ENCODE measurements around the gene PIAS4. TPM values are rescaled to one million over a fixed set of nuclear protein-coding genes. Genes with fewer than 3 reads are reported as not detected.

PIAS4 gene
- total and polyA plus RNA-seq, 5 experiments from 2014 or later, result 3.2 to 34.9 (median 4.9) TPM

GRCh38 chr19:4042064-4042730 is 34.7 kb downstream of the PIAS4 start:
- H3K4me1 Mint-ChIP-seq, result peaks cover 8 to 26% (median 14%) of the 10 kb centered on the region in 4 donors
- ATAC-seq, result no peak
- no peaks in the 10 kb centered on the region for H3K9me3 Mint-ChIP-seq
- DNase-seq, result no peak
- H3K4me3 Mint-ChIP-seq, result no peak overlapping the region
- POLR2A ChIA-PET, result interaction anchor here (1.0 to 1.2 kb wide), 2 partner anchors 9 to 46 kb away, joined by 3 to 5 read pairs; no protein-coding TSS in a partner anchor
- H3K27ac Mint-ChIP-seq, result peak overlapping the region in 4 of 10 donors; percentile 9 to 59 (median 50)
- peaks cover 0 to 29% (median 0%) of the 10 kb centered on the region in 3 donors for H3K36me3 Mint-ChIP-seq
- no peaks in the 10 kb centered on the region for H3K27me3 Mint-ChIP-seq

DNA sequence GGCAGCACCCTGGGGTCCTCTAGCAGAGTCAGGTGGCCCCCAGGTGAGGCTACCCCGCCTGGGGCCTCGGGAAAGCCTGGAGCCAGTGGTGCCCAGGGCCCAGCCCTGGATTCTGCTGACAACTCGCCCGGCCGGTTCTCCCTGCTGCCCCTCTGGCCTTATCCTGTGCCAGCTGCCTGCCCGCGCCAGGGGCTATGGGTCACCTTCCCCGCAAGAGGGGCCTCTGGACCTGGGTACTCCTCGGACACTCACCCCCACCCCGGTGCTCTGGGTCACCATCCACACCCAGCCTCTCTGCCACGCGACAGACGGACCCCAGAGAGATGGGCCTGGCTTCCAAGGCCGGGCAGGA is 35.2 kb downstream of the PIAS4 start:
- Mint-ChIP-seq H3K36me3 (peaks cover 0 to 31% (median 1%) of the 10 kb centered on the region in 3 donors), H3K27me3 (no peaks in the 10 kb centered on the region), H3K27ac (peak overlapping the region in 5 of 10 donors; percentile 9 to 77 (median 29)), H3K4me3 (no peak overlapping the region), H3K9me3 (no peaks in the 10 kb centered on the region), H3K4me1 (peaks cover 8 to 26% (median 14%) of the 10 kb centered on the region in 4 donors)
- DNase-seq, result no peak
- no peak for ATAC-seq
- POLR2A ChIA-PET, result interaction anchor here (0.7 to 1.2 kb wide), 2 partner anchors 21 to 46 kb away, joined by 3 to 5 read pairs; no protein-coding TSS in a partner anchor

DNA sequence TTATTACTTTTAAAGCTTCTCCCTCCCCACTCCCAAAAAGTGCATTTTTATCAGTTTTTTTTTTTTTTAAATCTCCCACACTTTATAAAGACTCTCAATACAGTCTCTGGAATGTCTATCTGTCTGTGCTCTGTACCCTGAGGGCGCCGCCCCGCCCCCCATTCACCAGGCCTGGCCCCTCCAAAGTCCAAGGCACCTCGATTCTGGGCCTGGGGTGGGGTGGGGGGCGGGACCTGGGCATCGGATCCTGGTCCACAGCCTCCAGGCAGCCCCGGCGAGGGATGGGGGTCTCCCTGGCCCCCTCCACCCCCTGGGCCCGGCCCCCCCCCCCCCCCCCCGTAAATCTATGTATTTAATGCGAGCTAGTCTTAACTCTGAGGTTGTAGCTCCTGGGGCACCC is 35.9 kb downstream of the PIAS4 start:
- POLR2A ChIA-PET, result interaction anchor here (0.7 kb wide), 1 partner anchor 20 kb away, joined by 3 read pairs; no protein-coding TSS in a partner anchor

DNA sequence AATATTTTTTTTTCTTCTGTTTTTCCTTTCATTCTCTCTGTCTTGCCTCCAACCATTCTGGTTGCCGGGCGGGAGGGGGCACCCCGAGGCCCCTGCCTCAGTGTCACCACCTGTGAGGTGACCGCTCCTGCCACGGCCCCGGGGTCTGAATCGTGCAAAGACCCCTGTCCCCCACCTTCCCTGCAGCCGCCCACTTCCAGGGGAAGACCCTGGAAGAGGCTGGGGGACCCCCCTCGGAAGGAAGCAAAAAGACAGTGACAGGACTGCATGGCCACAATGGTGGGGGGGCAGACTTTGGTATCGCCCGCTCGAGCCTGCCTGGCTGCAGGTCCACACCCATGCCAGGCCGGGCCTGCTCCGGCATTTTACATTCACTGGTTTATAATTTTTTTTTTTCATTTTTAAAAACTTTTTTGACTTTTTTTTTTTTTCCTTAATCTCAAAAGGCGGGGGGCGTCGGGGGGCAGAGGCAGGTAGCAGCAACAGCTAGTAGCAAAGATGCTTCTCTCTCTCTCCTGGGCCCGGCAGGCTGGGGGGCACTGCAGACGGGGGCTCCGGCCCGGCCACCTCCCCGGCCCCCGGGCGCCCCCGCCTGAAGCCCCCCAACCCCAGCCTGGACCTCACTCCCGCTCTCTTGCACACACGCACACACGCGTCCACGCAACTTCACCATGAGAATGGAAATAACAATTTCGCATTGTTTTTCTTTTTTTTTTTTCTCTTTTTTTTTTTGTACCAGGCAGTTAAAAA is 36.6 kb downstream of the PIAS4 start:
- Mint-ChIP-seq H3K4me1 (peaks cover 8 to 26% (median 15%) of the 10 kb centered on the region in 4 donors), H3K36me3 (peaks cover 0 to 42% (median 1%) of the 10 kb centered on the region in 3 donors), H3K27ac (peak overlapping the region in 2 of 10 donors; percentile 63 to 97), H3K27me3 (no peaks in the 10 kb centered on the region), H3K9me3 (no peaks in the 10 kb centered on the region), H3K4me3 (no peak overlapping the region)
- ATAC-seq, result no peak
- DNase-seq, result no peak
- POLR2A ChIA-PET, result interaction anchor here (0.7 to 2.2 kb wide), 7 partner anchors 20 to 76 kb away, joined by 3 to 11 read pairs (median 3); partner anchors contain the start of gene ZBTB7A

More for the DNA sequence above, 35.9 kb downstream of the PIAS4 start:
- H3K27me3 Mint-ChIP-seq, result no peaks in the 10 kb centered on the region
- ATAC-seq (no peak), DNase-seq (no peak)
- no peaks in the 10 kb centered on the region for H3K9me3 Mint-ChIP-seq
- peaks cover 8 to 26% (median 15%) of the 10 kb centered on the region in 4 donors for H3K4me1 Mint-ChIP-seq
- H3K36me3 Mint-ChIP-seq, result peaks cover 0 to 35% (median 1%) of the 10 kb centered on the region in 3 donors
- no peak overlapping the region for H3K4me3 Mint-ChIP-seq
- peak overlapping the region in 3 of 10 donors; percentile 47 to 54 (median 47) for H3K27ac Mint-ChIP-seq

DNA sequence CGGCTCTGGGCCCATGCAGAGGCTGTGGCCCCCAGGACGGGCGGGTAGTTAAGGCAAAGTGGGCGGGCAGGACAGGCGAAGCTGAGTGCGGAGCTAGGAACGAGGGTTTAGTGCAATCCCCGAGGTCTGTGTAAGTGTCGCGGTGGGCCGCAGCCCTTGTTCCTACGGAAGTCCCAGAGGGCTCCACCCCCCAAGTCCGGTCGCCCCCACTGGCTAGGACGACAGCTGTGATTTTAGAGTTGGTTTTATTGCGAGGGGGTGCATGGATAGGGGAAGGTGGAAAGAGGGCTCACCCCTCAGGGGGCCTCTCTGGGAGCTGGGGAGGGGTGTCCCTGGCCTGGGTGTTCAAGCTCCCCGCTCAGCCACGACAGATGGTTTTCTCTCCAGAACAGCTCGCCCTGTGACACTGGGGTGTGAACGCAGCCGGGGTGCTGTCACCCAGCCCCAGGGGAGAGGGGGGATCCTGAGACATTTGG is 37.5 kb downstream of the PIAS4 start:
- peaks cover 0 to 48% (median 1%) of the 10 kb centered on the region in 3 donors for H3K36me3 Mint-ChIP-seq
- ATAC-seq, result no peak
- H3K4me1 Mint-ChIP-seq, result peaks cover 12 to 30% (median 19%) of the 10 kb centered on the region in 4 donors
- H3K4me3 Mint-ChIP-seq, result peak overlapping the region in 1 of 10 donors; percentile 67
- no peak for DNase-seq
- POLR2A ChIA-PET, result interaction anchor here (0.5 to 2.2 kb wide), 8 partner anchors 13 to 349 kb away, joined by 3 to 11 read pairs (median 3); partner anchors contain the start of gene ZBTB7A
- H3K27ac Mint-ChIP-seq, result peak overlapping the region in 8 of 10 donors; percentile 3 to 98 (median 84)
- no peaks in the 10 kb centered on the region for H3K9me3 Mint-ChIP-seq
- no peaks in the 10 kb centered on the region for H3K27me3 Mint-ChIP-seq

DNA sequence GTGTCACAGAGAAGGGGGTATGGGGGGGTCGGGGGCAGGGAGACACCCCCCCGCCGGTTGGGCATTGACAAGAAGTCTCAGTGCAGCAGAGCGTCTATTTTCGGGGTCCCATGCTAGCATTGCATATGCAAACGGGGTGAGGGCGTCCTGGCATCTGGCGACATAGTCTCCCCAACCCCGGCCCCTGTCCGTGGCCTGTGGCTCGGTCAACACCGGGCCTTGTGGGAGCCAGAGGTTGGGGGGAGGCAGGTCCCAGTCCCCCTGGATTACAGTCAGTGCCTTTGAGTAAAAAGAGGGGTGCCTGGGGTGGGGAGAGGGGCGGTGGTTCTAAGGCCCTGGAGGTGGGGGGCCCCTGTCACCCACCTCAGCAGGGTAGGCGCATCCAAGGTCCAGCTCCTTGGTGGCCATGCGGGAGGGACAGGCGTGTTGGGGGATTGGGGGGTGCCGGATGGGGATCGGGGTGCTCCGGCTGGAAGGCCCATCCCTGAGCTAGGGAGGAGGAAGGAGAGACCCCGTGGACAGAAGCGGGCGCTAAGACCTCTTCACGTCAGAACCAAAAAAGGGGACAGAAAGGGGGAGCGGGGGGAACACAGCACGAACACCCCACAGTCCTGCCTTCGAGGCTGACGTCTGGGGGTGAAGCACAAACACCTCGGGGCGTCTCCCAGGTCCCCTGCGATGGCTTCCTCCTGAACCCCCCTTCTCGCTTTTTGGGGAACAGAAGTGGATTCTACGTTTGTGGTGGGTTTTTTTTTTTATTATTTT is 38.2 kb downstream of the PIAS4 start:
- H3K36me3 Mint-ChIP-seq, result peaks cover 0 to 54% (median 5%) of the 10 kb centered on the region in 3 donors
- POLR2A ChIA-PET, result interaction anchor here (0.5 to 2.2 kb wide), 6 partner anchors 13 to 350 kb away, joined by 3 to 11 read pairs (median 4); partner anchors contain the start of gene ZBTB7A
- DNase-seq (peak in 4 of 10 donors; percentile 36 to 52 (median 42)), ATAC-seq (peak; percentile 61 to 70)
- no peaks in the 10 kb centered on the region for H3K9me3 Mint-ChIP-seq
- peak overlapping the region in 8 of 10 donors; percentile 35 to 83 (median 68) for H3K4me3 Mint-ChIP-seq
- H3K27me3 Mint-ChIP-seq, result no peaks in the 10 kb centered on the region
- peak overlapping the region; percentile 87 to 98 (median 92) for H3K27ac Mint-ChIP-seq
- peaks cover 13 to 31% (median 22%) of the 10 kb centered on the region in 4 donors for H3K4me1 Mint-ChIP-seq

DNA sequence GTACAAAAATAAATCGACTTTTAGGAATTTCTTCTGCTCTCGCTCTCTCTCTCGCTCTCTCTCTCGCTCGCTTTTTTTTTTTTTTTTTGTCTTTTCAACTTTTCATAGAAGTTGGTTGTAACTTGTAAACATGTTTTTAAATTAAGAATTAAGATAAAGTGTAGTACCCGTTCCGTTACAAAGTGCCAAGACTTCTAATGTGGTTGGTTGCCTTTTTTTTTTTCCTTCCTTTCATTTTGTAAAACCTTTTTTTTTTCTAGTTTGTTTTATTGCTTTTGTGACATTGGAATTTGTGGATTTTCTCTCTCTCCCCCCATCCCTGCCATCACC is 38.8 kb downstream of the PIAS4 start:
- no peaks in the 10 kb centered on the region for H3K27me3 Mint-ChIP-seq
- peak overlapping the region; percentile 22 to 83 (median 66) for H3K4me3 Mint-ChIP-seq
- POLR2A ChIA-PET, result interaction anchor here (0.7 to 2.2 kb wide), 2 partner anchors 20 to 36 kb away, joined by 3 to 11 read pairs; partner anchors contain the start of gene ZBTB7A
- peaks cover 0 to 60% (median 8%) of the 10 kb centered on the region in 3 donors for H3K36me3 Mint-ChIP-seq
- ATAC-seq (peak; percentile 52 to 64), DNase-seq (peak in 2 of 10 donors; percentile 47 to 59)
- H3K4me1 Mint-ChIP-seq, result peaks cover 17 to 34% (median 26%) of the 10 kb centered on the region in 4 donors
- H3K9me3 Mint-ChIP-seq, result no peaks in the 10 kb centered on the region
- H3K27ac Mint-ChIP-seq, result peak overlapping the region; percentile 87 to 98 (median 92)

DNA sequence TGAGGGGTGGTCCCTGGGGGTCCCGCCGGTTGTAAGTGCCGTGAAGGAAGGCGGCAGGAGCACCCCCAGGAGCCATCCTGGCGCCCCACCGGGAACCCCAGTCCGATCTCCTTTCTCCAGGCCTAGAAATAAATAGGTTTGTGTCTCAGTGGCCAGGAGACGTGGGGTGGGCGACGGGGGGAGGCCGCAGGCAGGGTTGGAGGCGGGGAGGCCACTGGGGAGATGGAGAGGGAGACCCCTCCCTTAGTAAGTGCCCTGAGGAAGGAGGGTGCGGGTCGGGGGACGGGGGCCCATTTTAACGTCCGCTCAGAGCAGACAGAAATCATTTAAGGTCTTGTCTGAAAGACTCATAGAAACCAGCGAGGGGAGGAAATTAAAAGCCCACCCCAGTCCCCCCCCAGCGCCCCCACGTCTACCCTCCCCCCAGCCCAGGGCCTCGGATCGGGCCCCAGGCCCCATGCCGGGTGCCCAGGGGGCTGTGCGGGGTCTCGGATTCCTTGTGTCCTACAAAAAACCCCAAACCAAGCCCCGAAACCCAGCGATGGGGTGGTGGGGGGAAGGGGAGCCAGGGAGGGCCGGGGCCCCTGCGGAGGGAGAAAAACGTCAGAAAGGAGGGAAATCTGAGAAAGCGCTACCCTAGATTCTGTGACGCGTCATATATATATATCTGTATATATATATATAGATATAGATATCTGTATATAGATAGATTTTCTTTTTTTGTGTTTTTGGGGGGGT is 39.6 kb downstream of the PIAS4 start:
- no peak for ATAC-seq
- Mint-ChIP-seq H3K36me3 (peaks cover 0 to 64% (median 9%) of the 10 kb centered on the region in 3 donors), H3K27ac (peak overlapping the region in 6 of 10 donors; percentile 60 to 98 (median 84)), H3K4me1 (peaks cover 19 to 38% (median 29%) of the 10 kb centered on the region in 4 donors), H3K27me3 (no peaks in the 10 kb centered on the region), H3K4me3 (peak overlapping the region in 7 of 10 donors; percentile 18 to 65 (median 37)), H3K9me3 (no peaks in the 10 kb centered on the region)
- no peak for DNase-seq
- POLR2A ChIA-PET, result interaction anchor here (0.7 kb wide), 1 partner anchor 37 kb away, joined by 3 read pairs; no protein-coding TSS in a partner anchor

DNA sequence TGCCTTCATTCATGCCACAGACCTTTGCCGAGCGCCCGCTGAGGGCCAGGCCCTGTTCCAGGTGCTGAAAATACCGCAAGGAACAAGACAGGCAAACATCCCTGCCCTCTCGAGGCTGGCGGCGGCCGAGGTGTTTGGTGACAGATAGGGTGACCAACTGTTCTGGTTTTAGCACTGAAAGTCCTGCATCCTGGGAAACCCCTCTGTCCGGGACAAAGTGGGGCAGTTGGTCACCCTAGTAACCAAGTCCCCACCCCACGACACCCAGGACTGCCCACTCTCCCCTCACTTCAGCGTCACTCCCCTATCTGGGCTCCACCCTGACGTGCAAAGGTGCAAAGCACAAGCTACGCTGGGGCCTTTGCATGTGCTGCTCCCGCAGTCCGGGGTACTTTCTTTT is 41.9 kb downstream of the PIAS4 start:
- no peaks in the 10 kb centered on the region for H3K9me3 Mint-ChIP-seq
- ATAC-seq (no peak), DNase-seq (no peak)
- POLR2A ChIA-PET, result interaction anchor here (0.6 to 1.4 kb wide), 3 partner anchors 8 to 91 kb away, joined by 3 to 6 read pairs (median 4); no protein-coding TSS in a partner anchor
- H3K4me1 Mint-ChIP-seq, result peaks cover 27 to 52% (median 41%) of the 10 kb centered on the region in 4 donors
- H3K36me3 Mint-ChIP-seq, result peaks cover 6 to 72% (median 17%) of the 10 kb centered on the region in 3 donors
- H3K27me3 Mint-ChIP-seq, result no peaks in the 10 kb centered on the region
- H3K4me3 Mint-ChIP-seq, result peak overlapping the region in 4 of 10 donors; percentile 1 to 56 (median 32)
- H3K27ac Mint-ChIP-seq, result peak overlapping the region in 9 of 10 donors; percentile 5 to 83 (median 53)

- Mint-ChIP-seq H3K27me3 (no peaks in the 10 kb centered on the region), H3K9me3 (no peaks in the 10 kb centered on the region), H3K27ac (peak overlapping the region; percentile 34 to 87 (median 77)), H3K4me1 (peaks cover 28 to 49% (median 43%) of the 10 kb centered on the region in 4 donors), H3K36me3 (peaks cover 6 to 73% (median 19%) of the 10 kb centered on the region in 3 donors), H3K4me3 (peak overlapping the region in 6 of 10 donors; percentile 14 to 67 (median 38))
- POLR2A ChIA-PET, result interaction anchor here (0.6 to 1.1 kb wide), 2 partner anchors 10 to 467 kb away, joined by 3 read pairs; no protein-coding TSS in a partner anchor
- ATAC-seq, result peak in 1 of 2 donors; percentile 9
- no peak for DNase-seq
These were observed 43.9 kb downstream of the PIAS4 start for GRCh38 chr19:4051175-4052101.
